ENCODE data around the gene ASB7.

GRCh38 chr15:100670505-100671021 lies 68.2 kb downstream of the ASB7 start:
- TF ChIP-seq CTCF (conservative IDR thresholded peaks at IDR 0.05; ENCODE audit: low read depth, low read length) (no peak), EZH2 (IDR thresholded peaks at IDR 0.05; ENCODE audit: borderline replicate concordance, low read depth, low read length, poor library complexity, severe bottlenecking) (no peak)

Data from A673 (cell line).